DOHH2 (cell line): ENCODE results near the gene APOBEC4.

Experiments
- CTCF ChIP-seq: fragments of 200-600 bp; sonication (generic); IDR thresholded peaks from one replicate; pipeline ENCODE4 v1.5.1; 2014; ENCODE audit warnings: antibody characterized with exemption, mild to moderate bottlenecking, low read depth, low read length; ENCODE audit not compliant: poor library complexity, severe bottlenecking
- EZH2phosphoT487 ChIP-seq: fragments of 200-600 bp; sonication (generic); IDR thresholded peaks from 2 replicates; pipeline ENCODE4 v1.6.1; 2017; ENCODE audit warnings: borderline replicate concordance, mild to moderate bottlenecking, antibody characterized with exemption, low read length, moderate library complexity, mixed read lengths

GRCh38 chr1:183612407-183612806 is 40.7 kb downstream of the APOBEC4 start:
- TF ChIP-seq CTCF (no peak), EZH2phosphoT487 (no peak)
